Fibroblast of mammary gland (primary cell): ENCODE measurements around the gene BBS2.

Experiments used
- DNase-seq: peaks from one replicate; pipeline ENCODE4 v3.0.0-alpha.2; 2010; ENCODE audit warnings: low read depth
- H3K4me3 ChIP-seq: 2 replicates; pipeline ENCODE4 v1.5.1; 2011; ENCODE audit warnings: low read depth, mild to moderate bottlenecking, low read length, moderate library complexity; ENCODE audit not compliant: control insufficient read depth
- CTCF ChIP-seq: conservative IDR thresholded peaks from 2 replicates; pipeline ENCODE4 v1.5.1; 2011; ENCODE audit warnings: low read depth, low read length, inconsistent platforms; ENCODE audit not compliant: control insufficient read depth, insufficient read depth

Gene BBS2

GRCh38 chr16:56478281-56479049 is 41.4 kb downstream of the BBS2 start:
- H3K4me3 ChIP-seq = no peak overlapping the region
- no peak for TF ChIP-seq CTCF
- DNase-seq = peak; percentile 12

GRCh38 chr16:56477096-56477878 is 42.5 kb downstream of the BBS2 start:
- no peak for TF ChIP-seq CTCF
- peak; percentile 91 for DNase-seq
- H3K4me3 ChIP-seq = no peak overlapping the region

- TF ChIP-seq CTCF = no peak
- no peak for DNase-seq
- H3K4me3 ChIP-seq = no peak overlapping the region
Observed at GRCh38 chr16:56475201-56475600, 44.6 kb downstream of the BBS2 start.

GRCh38 chr16:56470666-56471065 is 49.2 kb downstream of the BBS2 start:
- DNase-seq = no peak
- no peak overlapping the region for H3K4me3 ChIP-seq
- TF ChIP-seq CTCF = no peak

GRCh38 chr16:56470232-56470631 is 49.6 kb downstream of the BBS2 start:
- TF ChIP-seq CTCF = no peak
- no peak for DNase-seq
- no peak overlapping the region for H3K4me3 ChIP-seq

- DNase-seq = no peak
- no peak overlapping the region for H3K4me3 ChIP-seq
- TF ChIP-seq CTCF = no peak
Observed at GRCh38 chr16:56469748-56470147, 50.1 kb downstream of the BBS2 start.
